Measurements from ENCODE around the gene MOK. TPM values are rescaled to one million over a fixed set of nuclear protein-coding genes. Genes with fewer than 3 reads are reported as not detected.
A peak's percentile ranks its signal among the peaks of the same experiment; 100 is the strongest.

The MOK gene
- total RNA-seq, 1 donor from 2014 or later: 2.3 TPM

GRCh38 chr14:102207831-102208365, 97.1 kb downstream of the MOK start:
- TF ChIP-seq CTCF (conservative IDR thresholded peaks at IDR 0.05; ENCODE audit: low read depth, low read length): no peak
- no peak overlapping the region for H3K4me3 ChIP-seq (ENCODE audit: low read depth, low read length)
- DNase-seq (ENCODE audit: low read depth): no peak

- no peak overlapping the region for H3K4me3 ChIP-seq (ENCODE audit: low read depth, low read length)
- DNase-seq (ENCODE audit: low read depth): no peak
- TF ChIP-seq CTCF (conservative IDR thresholded peaks at IDR 0.05; ENCODE audit: low read depth, low read length): peak; percentile 8
Observed at GRCh38 chr14:102206918-102207317, 98.0 kb downstream of the MOK start.

GRCh38 chr14:102205560-102205959, 99.4 kb downstream of the MOK start:
- no peak overlapping the region for H3K4me3 ChIP-seq (ENCODE audit: low read depth, low read length)
- no peak for TF ChIP-seq CTCF (conservative IDR thresholded peaks at IDR 0.05; ENCODE audit: low read depth, low read length)
- no peak for DNase-seq (ENCODE audit: low read depth)

GRCh38 chr14:102203382-102203781, 101.6 kb downstream of the MOK start:
- DNase-seq (ENCODE audit: low read depth): no peak
- TF ChIP-seq CTCF (conservative IDR thresholded peaks at IDR 0.05; ENCODE audit: low read depth, low read length): no peak

GRCh38 chr14:102202944-102203343, 102.0 kb downstream of the MOK start:
- no peak for DNase-seq (ENCODE audit: low read depth)
- H3K4me3 ChIP-seq (ENCODE audit: low read depth, low read length): no peak overlapping the region
- TF ChIP-seq CTCF (conservative IDR thresholded peaks at IDR 0.05; ENCODE audit: low read depth, low read length): no peak

More at GRCh38 chr14:102203382-102203781, 101.6 kb downstream of the MOK start:
- H3K4me3 ChIP-seq (ENCODE audit: low read depth, low read length): no peak overlapping the region

- H3K4me3 ChIP-seq (ENCODE audit: low read depth, low read length): no peak overlapping the region
- no peak for DNase-seq (ENCODE audit: low read depth)
- no peak for TF ChIP-seq CTCF (conservative IDR thresholded peaks at IDR 0.05; ENCODE audit: low read depth, low read length)
Observed at GRCh38 chr14:102201776-102202175, 103.2 kb downstream of the MOK start.

GRCh38 chr14:102201353-102201738, 103.6 kb downstream of the MOK start:
- H3K4me3 ChIP-seq (ENCODE audit: low read depth, low read length): no peak overlapping the region
- DNase-seq (ENCODE audit: low read depth): no peak
- no peak for TF ChIP-seq CTCF (conservative IDR thresholded peaks at IDR 0.05; ENCODE audit: low read depth, low read length)
